H9 (cell line): ENCODE data around the gene GRIN2A. TPM values are rescaled to one million over a fixed set of nuclear protein-coding genes. Genes with fewer than 3 reads are reported as not detected.

ENCODE experiments used
- DNase-seq: peaks from one replicate; pipeline ENCODE4 v3.0.0-alpha.2; 2017
- H2AFZ ChIP-seq: one replicate; pipeline ENCODE4 v1.6.1; 2013; ENCODE audit warnings: mild to moderate bottlenecking, low read length, control low read depth, moderate library complexity
- H2AK5ac ChIP-seq: 2 replicates; pipeline ENCODE4 v1.6.1; 2013; ENCODE audit warnings: low read length, control low read depth, mixed read lengths; ENCODE audit not compliant: insufficient read length
- H2BK120ac ChIP-seq: one replicate; pipeline ENCODE4 v1.6.1; 2013; ENCODE audit warnings: low read depth, mild to moderate bottlenecking, low read length, control low read depth, inconsistent platforms; ENCODE audit not compliant: poor library complexity, severe bottlenecking
- H2BK12ac ChIP-seq: 2 replicates; pipeline ENCODE4 v1.6.1; 2013; ENCODE audit warnings: low read length, control low read depth, mixed read lengths, low read depth; ENCODE audit not compliant: insufficient read length
- H2BK15ac ChIP-seq: 2 replicates; pipeline ENCODE4 v1.6.1; 2013; ENCODE audit warnings: low read depth, low read length, control low read depth
- H2BK20ac ChIP-seq: one replicate; pipeline ENCODE4 v1.6.1; 2013; ENCODE audit warnings: low read depth, mild to moderate bottlenecking, low read length, control low read depth, inconsistent platforms; ENCODE audit not compliant: poor library complexity, severe bottlenecking
- H2BK5ac ChIP-seq: 2 replicates; pipeline ENCODE4 v1.6.1; 2013; ENCODE audit warnings: low read length, control low read depth, mixed read lengths; ENCODE audit not compliant: insufficient read length
- H3K14ac ChIP-seq: 2 replicates; pipeline ENCODE4 v1.6.1; 2013; ENCODE audit warnings: low read length, control low read depth; ENCODE audit not compliant: insufficient read depth
- H3K18ac ChIP-seq: 2 replicates; pipeline ENCODE4 v1.6.1; 2013; ENCODE audit warnings: low read depth, mild to moderate bottlenecking, mixed read lengths, low read length, control low read depth; ENCODE audit not compliant: insufficient read length
- H3K23ac ChIP-seq: 2 replicates; pipeline ENCODE4 v1.6.1; 2013; ENCODE audit warnings: low read length, control low read depth, mixed read lengths, low read depth; ENCODE audit not compliant: insufficient read length
- H3K23me2 ChIP-seq: 2 replicates; pipeline ENCODE4 v1.6.1; 2013; ENCODE audit warnings: low read depth, mild to moderate bottlenecking, mixed read lengths, low read length, control low read depth; ENCODE audit not compliant: insufficient read length, poor library complexity, severe bottlenecking
- H3K27ac ChIP-seq: 2 replicates; pipeline ENCODE4 v1.5.1; 2013; ENCODE audit warnings: low read length, control low read depth, mixed read lengths, low read depth; ENCODE audit not compliant: insufficient read length
- H3K27me3 ChIP-seq: 2 replicates; pipeline ENCODE4 v1.6.1; 2013; ENCODE audit warnings: low read length, control low read depth, inconsistent platforms; ENCODE audit not compliant: insufficient read depth
- H3K4ac ChIP-seq: 2 replicates; pipeline ENCODE4 v1.6.1; 2013; ENCODE audit warnings: low read depth, mild to moderate bottlenecking, control low read depth, inconsistent platforms, low read length, moderate library complexity
- H3K4me1 ChIP-seq: 2 replicates; pipeline ENCODE4 v1.6.1; 2013; ENCODE audit warnings: low read length, control low read depth, inconsistent platforms; ENCODE audit not compliant: insufficient read depth
- H3K4me2 ChIP-seq: 2 replicates; pipeline ENCODE4 v1.6.1; 2013; ENCODE audit warnings: low read length, control low read depth, mixed read lengths; ENCODE audit not compliant: insufficient read length, insufficient read depth
- H3K56ac ChIP-seq: 2 replicates; pipeline ENCODE4 v1.6.1; 2013; ENCODE audit warnings: low read depth, mild to moderate bottlenecking, mixed read lengths, low read length, control low read depth; ENCODE audit not compliant: insufficient read length
- H3K79me1 ChIP-seq: 2 replicates; pipeline ENCODE4 v1.6.1; 2013; ENCODE audit warnings: low read depth, mild to moderate bottlenecking, moderate library complexity, low read length, control low read depth, inconsistent platforms; ENCODE audit not compliant: insufficient read depth, poor library complexity, severe bottlenecking
- H3K79me2 ChIP-seq: 2 replicates; pipeline ENCODE4 v1.6.1; 2013; ENCODE audit warnings: low read length, control low read depth, inconsistent platforms; ENCODE audit not compliant: insufficient read depth
- H3K9ac ChIP-seq: 2 replicates; pipeline ENCODE4 v1.6.1; 2013; ENCODE audit warnings: low read length, control low read depth, mixed read lengths; ENCODE audit not compliant: insufficient read length; ENCODE audit errors: extremely low read depth
- H3K9me3 ChIP-seq: one replicate; pipeline ENCODE4 v1.6.1; 2013; ENCODE audit warnings: low read depth, low read length, inconsistent platforms; ENCODE audit not compliant: control insufficient read depth
- H3T11ph ChIP-seq: one replicate; pipeline ENCODE4 v1.6.1; 2013; ENCODE audit warnings: mild to moderate bottlenecking, low read length, control low read depth, inconsistent platforms
- H4K20me1 ChIP-seq: one replicate; pipeline ENCODE4 v1.6.1; 2013; ENCODE audit not compliant: control insufficient read depth, insufficient read length, insufficient read depth
- H4K5ac ChIP-seq: 2 replicates; pipeline ENCODE4 v1.6.1; 2013; ENCODE audit warnings: low read depth, mild to moderate bottlenecking, mixed read lengths, low read length, control low read depth; ENCODE audit not compliant: insufficient read length
- H4K8ac ChIP-seq: replicated peaks from 2 replicates; pipeline ENCODE4 v1.6.1; 2013; ENCODE audit warnings: low read length, control low read depth, mixed read lengths, low read depth; ENCODE audit not compliant: insufficient read length
- H4K91ac ChIP-seq: 2 replicates; pipeline ENCODE4 v1.6.1; 2013; ENCODE audit warnings: low read depth, mild to moderate bottlenecking, moderate library complexity, mixed read lengths, low read length, control low read depth; ENCODE audit not compliant: insufficient read length
- H3K27ac Mint-ChIP-seq, 3 experiments: 2 replicates in 2 of 3; 3 replicates in 1 of 3; pipeline ENCODE4 v1.8.0; 2020 to 2021; ENCODE audit warnings: mixed read lengths in 3 of 3, mild to moderate bottlenecking in 1 of 3, moderate library complexity in 1 of 3
- H3K27me3 Mint-ChIP-seq: 2 replicates; pipeline ENCODE4 v1.8.0; 2021; ENCODE audit warnings: low read depth, mild to moderate bottlenecking, moderate library complexity, mixed read lengths
- H3K36me3 Mint-ChIP-seq, 3 experiments: 2 replicates in 2 of 3; 3 replicates in 1 of 3; pipeline ENCODE4 v1.8.0; 2020 to 2021; ENCODE audit warnings: low read depth in 3 of 3, mixed read lengths in 3 of 3; ENCODE audit not compliant: insufficient read depth in 1 of 3
- H3K4me1 Mint-ChIP-seq, 2 experiments: 2 replicates each; pipeline ENCODE4 v1.8.0; 2020; ENCODE audit warnings: mixed read lengths in 2 of 2
- H3K4me3 Mint-ChIP-seq, 2 experiments: 2 replicates in 1 of 2; 3 replicates in 1 of 2; pipeline ENCODE4 v1.8.0; 2020 to 2021; ENCODE audit warnings: mild to moderate bottlenecking in 2 of 2, mixed read lengths in 2 of 2, moderate library complexity in 1 of 2
- H3K9me3 Mint-ChIP-seq, 2 experiments: 2 replicates in 1 of 2; 3 replicates in 1 of 2; pipeline ENCODE4 v1.8.0; 2020; ENCODE audit warnings: mild to moderate bottlenecking in 2 of 2, mixed read lengths in 2 of 2, moderate library complexity in 1 of 2
- WGBS: extraction: QIAGEN DNeasy Blood & Tissue Kit; methylation state at CpG from one replicate; pipeline ENCODE4 v1.1.7; 2013; ENCODE audit warnings: missing lambda C conversion rate, low lambda C conversion rate, mixed read lengths; ENCODE audit not compliant: insufficient read length; ENCODE audit errors: extremely low coverage; 5-methylcytosine and 5-hydroxymethylcytosine counted together
- total RNA-seq: library from RNA; stranded (reverse); gene quantifications from 2 replicates; pipeline ENCODE4 v1.2.1, GENCODE V29; 2021
- TF ChIP-seq, protein P1 (sequence below): fragments of 200-600 bp; sonication (generic); conservative IDR thresholded peaks from 3 replicates; pipeline ENCODE4 v1.8.0; 2021; ENCODE audit warnings: antibody characterized with exemption, mild to moderate bottlenecking

The GRIN2A gene
- total RNA-seq, 1 experiment from 2014 or later = 1.5 TPM

- H3K27ac Mint-ChIP-seq = no peak overlapping the region
- H4K8ac ChIP-seq = no peak overlapping the region
- H3K27ac ChIP-seq = no peak overlapping the region
- H3K4me1 ChIP-seq = no peaks in the 10 kb centered on the region
- no peak overlapping the region for H3T11ph ChIP-seq
- H2BK5ac ChIP-seq = no peak overlapping the region
- H3K14ac ChIP-seq = no peak overlapping the region
- H3K4ac ChIP-seq = no peak overlapping the region
- no peak overlapping the region for H3K9ac ChIP-seq
- no peaks in the 10 kb centered on the region for H3K79me2 ChIP-seq
- no peaks in the 10 kb centered on the region for H3K4me1 Mint-ChIP-seq
- TF ChIP-seq, protein P1, sequence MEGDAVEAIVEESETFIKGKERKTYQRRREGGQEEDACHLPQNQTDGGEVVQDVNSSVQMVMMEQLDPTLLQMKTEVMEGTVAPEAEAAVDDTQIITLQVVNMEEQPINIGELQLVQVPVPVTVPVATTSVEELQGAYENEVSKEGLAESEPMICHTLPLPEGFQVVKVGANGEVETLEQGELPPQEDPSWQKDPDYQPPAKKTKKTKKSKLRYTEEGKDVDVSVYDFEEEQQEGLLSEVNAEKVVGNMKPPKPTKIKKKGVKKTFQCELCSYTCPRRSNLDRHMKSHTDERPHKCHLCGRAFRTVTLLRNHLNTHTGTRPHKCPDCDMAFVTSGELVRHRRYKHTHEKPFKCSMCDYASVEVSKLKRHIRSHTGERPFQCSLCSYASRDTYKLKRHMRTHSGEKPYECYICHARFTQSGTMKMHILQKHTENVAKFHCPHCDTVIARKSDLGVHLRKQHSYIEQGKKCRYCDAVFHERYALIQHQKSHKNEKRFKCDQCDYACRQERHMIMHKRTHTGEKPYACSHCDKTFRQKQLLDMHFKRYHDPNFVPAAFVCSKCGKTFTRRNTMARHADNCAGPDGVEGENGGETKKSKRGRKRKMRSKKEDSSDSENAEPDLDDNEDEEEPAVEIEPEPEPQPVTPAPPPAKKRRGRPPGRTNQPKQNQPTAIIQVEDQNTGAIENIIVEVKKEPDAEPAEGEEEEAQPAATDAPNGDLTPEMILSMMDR = no peak
- no peaks in the 10 kb centered on the region for H3K9me3 ChIP-seq
- no peak overlapping the region for H3K4me2 ChIP-seq
- H2BK15ac ChIP-seq = no peak overlapping the region
- no peak for DNase-seq
- H2AK5ac ChIP-seq = no peak overlapping the region
- H3K56ac ChIP-seq = no peak overlapping the region
- H2BK12ac ChIP-seq = no peak overlapping the region
- H4K5ac ChIP-seq = no peak overlapping the region
- H4K91ac ChIP-seq = no peak overlapping the region
- no peak overlapping the region for H3K23ac ChIP-seq
- WGBS = no CpG with 5 or more reads among the region's 2 CpGs
- no peaks in the 10 kb centered on the region for H3K9me3 Mint-ChIP-seq
- no peak overlapping the region for H2BK20ac ChIP-seq
- H3K79me1 ChIP-seq = no peaks in the 10 kb centered on the region
- H2BK120ac ChIP-seq = no peak overlapping the region
- no peak overlapping the region for H3K4me3 Mint-ChIP-seq
- no peaks in the 10 kb centered on the region for H3K23me2 ChIP-seq
- no peak overlapping the region for H2AFZ ChIP-seq
- no peak overlapping the region for H3K18ac ChIP-seq
- no peaks in the 10 kb centered on the region for H3K36me3 Mint-ChIP-seq
- no peaks in the 10 kb centered on the region for H3K27me3 ChIP-seq
- H3K27me3 Mint-ChIP-seq = no peaks in the 10 kb centered on the region
- no peaks in the 10 kb centered on the region for H4K20me1 ChIP-seq
Observed at GRCh38 chr16:10154389-10154788, 27.8 kb downstream of the GRIN2A start.
